ENCODE measurements around the gene RNF224.
"Not testable (repeated sequence)": the region's sequence is repeated elsewhere in the genome, so short reads cannot be mapped to it uniquely, and the experiment has no call there.

The RNF224 gene

DNA sequence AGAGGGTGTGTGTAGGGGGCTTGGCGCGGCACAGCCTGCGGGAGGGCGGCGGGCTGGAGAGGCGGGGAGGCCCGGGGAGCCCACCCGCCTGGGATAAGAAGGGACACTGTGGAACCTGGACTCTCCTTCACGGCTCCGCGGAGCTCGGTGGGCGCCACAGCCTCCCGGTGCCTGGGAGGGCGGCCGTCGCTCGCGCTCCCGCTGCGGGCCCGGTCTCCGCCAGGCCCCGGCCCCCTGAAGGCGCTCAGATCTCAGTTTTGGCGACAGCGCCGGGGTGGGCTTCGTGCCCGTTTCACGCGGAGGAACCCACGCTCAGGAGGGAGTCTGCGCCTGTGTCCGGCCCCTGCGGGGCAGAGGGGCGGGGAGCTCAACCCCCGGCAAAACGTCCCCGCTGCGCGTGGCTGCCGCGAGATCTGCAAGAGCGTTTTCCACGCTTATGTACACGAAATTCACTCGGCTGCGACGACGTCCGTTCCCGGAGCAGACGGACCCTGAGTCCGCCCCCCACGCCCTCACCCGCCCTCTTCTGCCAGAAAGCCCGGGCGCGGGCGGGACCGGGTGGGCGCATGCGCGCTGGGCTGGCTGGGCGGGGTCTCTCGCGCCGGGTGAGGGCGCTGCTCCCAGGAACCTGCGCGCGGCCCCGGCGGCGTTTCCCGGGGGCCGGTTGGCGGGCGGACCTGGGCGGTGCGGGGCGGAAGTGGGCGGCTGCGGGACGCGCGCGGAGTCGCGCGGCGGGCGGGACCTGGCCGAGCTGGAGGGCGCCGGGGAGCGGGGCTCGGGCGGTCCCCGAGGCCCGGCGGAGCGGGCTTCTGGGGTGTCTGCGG, 27.5 kb downstream of the RNF224 start, which contains the start of gene NELFB:
Gene NELFB (plus strand): TSS at position 704 of the 824 bp plus-strand sequence.
- DNase-seq (ENCODE audit: low read depth): no peak

DNA sequence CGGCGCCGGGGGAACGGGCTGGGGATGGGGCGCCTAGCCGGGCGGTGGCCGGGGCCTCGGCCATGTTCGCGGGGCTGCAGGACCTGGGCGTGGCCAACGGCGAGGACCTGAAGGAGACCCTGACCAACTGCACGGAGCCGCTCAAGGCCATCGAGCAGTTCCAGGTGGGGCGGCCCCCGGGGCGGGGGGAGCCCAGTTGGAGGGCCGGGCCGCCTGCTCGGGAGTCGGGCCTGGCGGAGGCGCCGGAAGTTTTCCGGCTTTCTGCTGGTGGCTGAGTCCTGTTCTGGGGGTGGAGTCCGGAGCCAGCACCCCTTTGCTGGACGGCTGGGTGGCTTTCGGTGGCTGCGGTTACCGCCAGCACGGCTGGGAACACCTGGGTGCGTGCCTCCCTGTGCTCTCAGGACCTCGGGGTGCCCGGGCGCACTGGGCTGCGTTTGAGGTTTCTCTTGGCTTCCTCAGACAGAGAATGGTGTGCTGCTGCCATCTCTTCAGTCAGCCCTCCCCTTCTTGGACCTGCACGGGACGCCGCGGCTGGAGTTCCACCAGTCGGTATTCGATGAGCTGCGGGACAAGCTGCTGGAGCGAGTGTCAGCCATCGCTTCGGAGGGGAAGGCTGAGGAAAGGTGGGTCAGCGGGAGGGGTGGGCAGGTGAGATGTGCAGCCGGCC, 28.3 kb downstream of the RNF224 start:
- no peak for DNase-seq (ENCODE audit: low read depth)

DNA sequence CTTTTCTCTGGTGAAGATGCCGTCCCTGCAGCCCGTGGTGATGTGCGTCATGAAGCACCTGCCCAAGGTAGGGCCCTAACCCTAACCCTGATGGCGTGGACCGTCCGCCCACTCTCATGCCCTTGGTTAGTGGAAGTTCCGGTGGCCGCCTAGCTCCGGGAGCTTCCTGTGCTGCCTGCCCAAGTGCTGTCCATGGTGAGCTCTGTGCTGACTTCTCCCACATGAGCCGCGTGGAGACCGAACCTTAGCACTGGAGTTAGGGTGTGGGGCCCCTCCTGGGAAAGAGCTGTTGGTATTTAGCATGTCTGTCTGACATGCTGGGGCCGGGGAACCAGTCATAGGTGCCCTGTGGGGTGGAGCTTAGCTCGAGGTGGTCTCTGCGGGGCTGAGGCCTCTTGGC, 29.1 kb downstream of the RNF224 start:
- no peak for DNase-seq (ENCODE audit: low read depth)

DNA sequence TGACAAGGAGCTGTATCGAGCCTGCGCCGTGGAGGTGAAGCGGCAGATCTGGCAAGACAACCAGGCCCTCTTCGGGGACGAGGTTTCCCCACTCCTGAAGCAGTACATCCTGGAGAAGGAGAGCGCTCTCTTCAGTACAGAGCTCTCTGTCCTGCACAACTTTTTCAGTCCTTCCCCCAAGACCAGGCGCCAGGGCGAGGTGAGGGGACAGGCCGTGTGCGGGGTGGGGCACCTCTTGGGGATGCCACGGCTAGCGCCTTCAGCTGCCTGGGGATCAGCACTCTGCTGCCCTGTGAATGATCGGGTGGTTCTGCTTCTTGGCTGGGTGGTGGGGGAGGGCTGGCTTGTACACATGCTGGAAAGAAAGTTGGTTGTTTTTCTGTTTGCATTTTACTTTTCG, 29.6 kb downstream of the RNF224 start:
- DNase-seq (ENCODE audit: low read depth): no peak

DNA sequence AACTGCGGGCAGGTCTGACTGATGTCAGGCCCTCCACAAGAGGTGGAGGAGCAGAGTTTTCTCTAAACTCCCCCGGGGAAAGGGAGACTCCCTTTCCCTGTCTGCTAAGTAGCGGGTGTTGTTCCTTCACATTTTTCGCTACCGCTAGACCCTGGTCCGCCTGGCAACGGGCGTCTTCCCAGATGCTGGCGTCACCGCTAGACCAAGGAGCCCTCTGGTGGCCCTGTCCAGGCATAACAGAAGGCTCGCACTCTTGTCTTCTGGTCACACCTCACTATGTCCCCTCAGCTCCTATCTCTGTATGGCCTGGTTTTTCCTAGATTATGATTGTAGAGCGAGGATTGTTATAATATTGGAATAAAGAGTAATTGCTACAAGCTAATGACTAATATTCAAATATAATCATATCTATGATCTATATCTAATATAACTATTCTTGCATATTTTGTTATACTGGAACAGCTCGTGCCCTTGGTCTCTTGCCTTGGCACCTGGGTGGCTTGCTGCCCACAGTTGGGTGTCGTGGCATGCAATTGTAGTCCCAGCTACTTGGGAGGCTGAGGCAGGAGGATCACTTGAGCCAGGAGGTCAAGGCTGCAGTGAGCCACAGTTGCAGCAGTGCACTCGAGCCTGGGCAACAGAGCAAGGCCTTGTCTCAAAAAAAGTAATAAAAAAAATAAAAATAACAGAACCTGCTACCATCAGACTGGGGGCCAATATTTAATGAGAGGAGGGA, 35.0 kb downstream of the RNF224 start:
- not testable (repeated sequence) for DNase-seq (ENCODE audit: low read depth)

DNA sequence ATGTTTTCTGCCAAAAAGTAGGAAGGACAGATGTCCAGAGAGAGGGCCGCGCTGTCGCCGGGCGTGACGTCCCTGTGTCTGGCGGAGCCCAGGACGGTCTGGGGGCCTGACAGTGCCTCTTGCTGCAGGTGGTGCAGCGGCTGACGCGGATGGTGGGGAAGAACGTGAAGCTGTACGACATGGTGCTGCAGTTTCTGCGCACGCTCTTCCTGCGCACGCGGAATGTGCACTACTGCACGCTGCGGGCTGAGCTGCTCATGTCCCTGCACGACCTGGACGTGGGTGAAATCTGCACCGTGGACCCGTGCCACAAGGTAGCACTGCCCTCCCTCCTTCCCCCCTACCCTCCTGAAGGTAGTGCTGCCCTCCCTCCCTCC, 35.6 kb downstream of the RNF224 start:
- no peak for DNase-seq (ENCODE audit: low read depth)

DNA sequence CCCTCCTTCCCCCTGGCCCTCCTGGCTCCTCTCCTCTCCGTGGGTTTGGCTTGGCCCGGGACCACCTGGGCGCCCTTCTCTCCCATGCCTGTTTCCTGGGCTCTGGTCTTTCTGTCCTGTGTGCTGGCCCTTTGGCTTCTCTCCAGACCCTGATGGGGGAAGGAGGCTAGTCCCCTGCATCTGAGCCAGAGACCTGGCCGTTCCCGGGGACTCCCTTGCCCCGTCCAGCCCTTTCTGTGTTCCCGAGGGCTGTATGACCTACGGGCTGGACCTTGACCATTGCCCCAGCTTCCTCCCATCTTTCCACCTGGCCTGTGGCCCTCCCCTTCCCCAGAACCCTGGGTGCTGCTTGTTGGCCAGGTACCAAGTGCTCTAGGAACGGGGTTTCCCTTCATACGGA, 36.2 kb downstream of the RNF224 start:
- no peak for DNase-seq (ENCODE audit: low read depth)

DNA sequence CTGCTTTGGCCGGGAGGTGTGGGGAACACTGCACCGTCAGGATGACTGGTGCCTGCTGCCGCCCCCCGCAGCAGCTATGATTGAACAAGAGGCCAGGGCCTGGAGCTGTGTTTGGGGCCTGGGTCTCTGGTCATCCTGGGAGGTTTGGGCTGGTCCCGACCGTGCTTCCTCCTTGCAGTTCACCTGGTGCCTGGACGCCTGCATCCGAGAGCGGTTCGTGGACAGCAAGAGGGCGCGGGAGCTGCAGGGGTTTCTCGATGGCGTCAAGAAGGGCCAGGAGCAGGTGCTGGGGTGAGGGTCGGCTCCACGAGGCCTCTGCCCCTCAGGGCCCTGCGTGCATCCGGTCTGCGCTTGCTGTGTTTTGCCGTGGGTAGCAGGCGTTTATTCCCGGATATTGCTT, 36.8 kb downstream of the RNF224 start:
- DNase-seq (ENCODE audit: low read depth): no peak

DNA sequence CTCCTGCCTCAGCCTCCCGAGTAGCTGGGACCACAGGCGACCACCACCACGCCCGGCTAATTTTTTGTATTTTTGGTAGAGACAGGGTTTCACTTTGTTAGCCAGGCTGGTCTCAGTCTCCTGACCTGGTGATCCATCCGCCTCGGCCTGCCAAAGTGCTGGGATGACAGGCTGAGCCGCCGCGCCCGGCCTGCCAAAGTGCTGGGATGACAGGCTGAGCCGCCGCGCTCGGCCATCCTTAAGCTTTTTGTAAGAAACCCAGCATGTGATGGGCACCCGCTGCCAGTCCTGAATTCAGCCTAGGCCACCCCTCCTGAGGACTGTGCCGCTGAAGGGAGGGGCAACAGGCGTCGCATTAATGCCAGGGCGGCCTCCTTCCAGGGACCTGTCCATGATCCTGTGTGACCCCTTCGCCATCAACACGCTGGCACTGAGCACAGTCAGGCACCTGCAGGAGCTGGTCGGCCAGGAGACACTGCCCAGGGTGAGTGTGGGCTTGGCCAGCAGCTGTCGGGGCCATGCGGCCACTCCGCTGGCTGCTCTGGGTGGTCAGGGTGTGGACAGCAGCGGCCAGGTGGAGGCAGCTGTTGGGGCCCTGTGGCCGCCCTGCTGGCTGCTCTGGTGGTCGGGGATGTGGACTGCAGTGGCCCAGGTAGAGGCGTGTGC, 38.3 kb downstream of the RNF224 start:
- no peak for DNase-seq (ENCODE audit: low read depth)

DNA sequence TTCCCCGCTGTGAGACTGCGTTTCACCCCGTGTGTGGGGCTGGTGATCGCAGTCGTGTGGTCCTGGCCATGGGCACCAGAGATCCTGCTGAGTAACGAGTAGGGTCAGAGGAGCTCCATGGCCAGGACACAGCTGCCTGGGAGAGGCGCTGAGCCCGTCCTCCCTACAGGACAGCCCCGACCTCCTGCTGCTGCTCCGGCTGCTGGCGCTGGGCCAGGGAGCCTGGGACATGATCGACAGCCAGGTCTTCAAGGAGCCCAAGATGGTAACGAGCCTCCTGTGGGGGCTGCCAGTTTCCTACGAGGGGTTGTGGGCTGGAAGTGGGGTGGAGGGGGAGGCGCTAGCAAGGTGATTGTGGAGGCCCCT, 38.8 kb downstream of the RNF224 start:
- DNase-seq (ENCODE audit: low read depth): no peak

DNA sequence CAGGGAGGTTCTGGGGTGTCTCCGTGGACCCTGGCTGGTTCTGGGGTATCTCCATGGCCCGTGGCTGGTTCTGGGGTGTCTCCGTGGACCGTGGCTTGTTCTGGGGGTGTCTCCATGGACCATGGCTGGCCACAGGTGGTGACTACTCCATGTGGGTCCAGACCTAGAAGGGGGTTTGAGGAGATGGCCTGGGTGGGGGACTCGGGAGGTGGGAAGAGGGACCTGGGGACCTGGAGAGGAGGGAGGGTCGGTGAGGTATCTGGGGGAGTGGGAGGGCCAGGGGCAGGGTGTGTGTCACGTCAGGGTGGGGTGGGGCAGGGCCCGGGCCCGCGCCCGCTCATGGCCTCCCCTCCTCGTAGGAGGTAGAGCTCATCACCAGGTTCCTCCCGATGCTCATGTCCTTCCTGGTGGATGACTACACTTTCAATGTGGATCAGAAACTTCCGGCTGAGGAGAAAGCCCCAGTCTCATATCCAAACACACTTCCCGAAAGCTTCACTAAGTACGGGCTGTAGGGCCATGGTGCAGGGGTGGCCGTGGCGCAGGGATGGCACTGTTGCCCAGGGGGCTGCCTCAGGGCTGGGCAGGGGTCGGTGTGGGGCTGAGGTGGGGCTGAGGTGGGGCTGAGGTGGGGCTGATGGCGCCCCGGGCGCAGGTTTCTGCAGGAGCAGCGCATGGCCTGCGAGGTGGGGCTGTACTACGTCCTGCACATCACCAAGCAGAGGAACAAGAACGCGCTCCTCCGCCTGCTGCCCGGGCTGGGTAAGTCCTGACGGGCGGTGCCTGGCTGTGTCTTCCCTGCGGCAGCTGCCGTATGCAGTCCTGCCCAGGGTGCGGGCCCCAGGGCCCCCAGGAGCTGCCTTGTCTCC, 39.5 kb downstream of the RNF224 start:
- no peak for DNase-seq (ENCODE audit: low read depth)

DNA sequence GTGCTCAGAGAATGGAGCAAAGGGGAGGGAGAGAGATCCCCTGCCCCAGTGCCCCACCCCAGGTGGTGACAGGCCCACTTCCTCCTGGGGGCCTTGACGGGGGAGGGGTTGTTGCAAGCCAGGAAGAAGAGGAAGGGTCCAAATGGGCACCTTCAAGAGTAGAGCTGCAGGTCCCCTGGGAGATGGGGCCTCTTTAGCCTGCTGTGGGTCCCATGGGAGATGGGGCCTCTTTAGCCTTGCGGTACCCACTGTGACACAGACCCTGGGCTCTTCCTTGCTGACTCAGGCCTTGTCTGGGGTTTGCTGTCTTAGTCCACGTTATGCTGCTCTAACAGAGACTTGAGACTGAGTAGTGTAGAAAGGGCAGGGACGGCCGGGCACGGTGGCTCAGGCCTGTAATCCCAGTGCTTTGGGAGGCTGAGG, 40.6 kb downstream of the RNF224 start:
- DNase-seq (ENCODE audit: low read depth): no peak

DNA sequence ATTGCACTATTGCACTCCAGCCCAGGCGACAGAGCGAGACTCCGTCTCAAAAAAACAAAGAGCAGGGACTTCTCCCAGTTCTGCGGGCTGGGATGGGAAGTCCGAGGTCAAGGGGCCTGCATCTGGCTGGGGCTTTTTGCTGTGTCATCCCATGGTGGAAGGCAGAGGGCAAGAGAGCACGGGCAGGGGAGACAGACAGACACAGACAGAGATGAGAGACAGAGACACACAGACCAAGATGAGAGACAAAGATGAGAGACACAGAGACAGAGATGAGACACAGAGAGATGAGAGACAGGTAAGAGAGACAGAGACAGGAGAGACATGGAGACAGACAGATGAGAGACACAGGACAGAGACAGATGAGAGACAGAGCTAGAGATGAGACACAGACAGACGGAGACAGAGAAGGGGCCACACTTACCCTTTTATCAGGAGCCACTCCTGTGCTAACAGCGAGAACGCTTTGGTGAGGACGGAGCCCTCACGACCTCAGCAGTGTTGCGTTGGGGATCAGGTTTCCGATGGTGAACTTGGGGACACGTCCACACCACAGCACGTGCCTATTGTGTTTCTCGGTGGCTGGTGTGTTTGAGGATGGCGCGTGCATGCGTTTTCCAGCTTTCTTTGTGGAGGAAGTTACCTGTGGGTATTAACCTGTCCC, 41.4 kb downstream of the RNF224 start:
- no peak for DNase-seq (ENCODE audit: low read depth)

DNA sequence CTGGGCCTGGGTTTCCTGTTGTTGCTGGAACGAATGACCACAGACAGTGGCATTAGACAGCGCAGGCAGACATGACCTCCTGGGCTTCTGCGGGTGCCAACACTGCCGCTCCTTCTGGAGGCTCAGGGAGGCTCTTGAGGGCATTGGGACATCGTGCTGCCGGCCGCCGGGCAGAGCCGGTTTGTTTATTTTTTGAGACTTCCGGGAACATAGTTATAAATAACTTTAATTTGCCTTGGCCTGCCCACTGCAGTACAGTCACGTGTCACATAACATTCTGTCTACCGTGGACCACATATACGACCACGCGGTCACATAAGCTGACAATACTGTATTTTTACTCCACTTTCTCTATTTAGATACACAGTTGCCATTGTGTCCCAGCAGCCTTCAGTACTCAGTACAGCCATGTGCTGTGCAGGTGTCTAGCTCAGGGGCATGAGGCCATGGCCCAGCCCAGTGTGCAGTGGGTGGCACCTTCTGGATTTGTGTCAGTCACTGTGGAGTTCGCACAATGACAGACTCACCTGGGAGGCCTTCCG, 42.0 kb downstream of the RNF224 start:
- DNase-seq (ENCODE audit: low read depth): no peak

DNA sequence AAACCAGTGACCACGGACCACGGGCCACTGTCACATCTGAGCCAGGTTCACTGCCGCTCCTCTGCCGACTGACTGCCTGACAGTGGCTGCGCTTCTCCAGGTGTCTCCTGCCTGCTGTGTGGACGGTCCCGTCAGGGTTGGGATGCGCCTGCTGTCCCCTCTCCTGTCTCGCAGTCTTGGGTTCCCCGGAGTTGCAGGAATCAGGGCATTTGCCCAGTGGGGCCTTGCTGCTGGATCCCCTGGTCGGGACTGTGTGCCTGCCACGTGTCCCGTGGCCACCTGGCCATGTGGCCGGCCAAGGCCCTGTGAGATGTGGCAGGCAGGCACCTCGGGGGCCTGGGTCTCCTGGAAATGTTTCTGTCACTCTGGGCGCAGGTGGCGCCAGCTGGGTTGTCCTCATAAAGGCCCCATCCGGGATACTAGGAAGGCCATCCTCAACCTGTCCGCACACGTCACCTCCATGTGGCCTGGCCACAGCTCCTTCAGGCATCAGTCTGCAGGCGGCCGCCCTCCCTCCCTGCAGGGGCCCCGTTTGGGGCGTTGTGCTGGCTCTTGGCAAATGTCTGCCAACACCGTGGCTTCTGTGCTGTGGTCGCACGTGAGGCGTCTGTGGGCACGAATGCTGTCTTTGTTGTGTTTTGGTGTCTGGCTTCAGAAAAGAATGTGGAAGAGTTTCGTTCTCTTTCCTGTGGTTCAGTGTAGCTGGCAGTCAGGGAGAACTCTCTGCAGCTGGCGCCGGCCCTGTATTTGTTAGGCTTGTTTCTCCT, 43.8 kb downstream of the RNF224 start:
- DNase-seq (ENCODE audit: low read depth): no peak

DNA sequence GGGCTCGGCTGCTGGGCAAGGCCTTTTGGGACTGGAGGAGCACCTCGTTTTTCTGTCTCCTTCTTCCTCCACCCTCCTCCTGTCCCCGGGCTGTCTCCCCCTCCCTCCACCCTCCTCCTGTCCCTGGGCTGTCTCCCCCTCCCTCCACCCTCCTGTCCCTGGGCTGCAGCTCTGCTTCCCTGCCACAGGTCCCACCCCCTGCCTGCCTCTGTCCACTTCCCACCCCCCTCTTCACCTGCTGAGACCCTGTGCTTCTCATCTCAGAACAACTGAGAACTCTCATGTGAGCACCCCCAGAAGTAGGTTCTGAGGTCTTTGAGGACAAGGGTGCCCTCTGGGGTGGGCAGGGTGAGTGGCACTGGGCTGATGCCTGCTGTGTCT, 44.4 kb downstream of the RNF224 start:
- DNase-seq (ENCODE audit: low read depth): no peak

DNA sequence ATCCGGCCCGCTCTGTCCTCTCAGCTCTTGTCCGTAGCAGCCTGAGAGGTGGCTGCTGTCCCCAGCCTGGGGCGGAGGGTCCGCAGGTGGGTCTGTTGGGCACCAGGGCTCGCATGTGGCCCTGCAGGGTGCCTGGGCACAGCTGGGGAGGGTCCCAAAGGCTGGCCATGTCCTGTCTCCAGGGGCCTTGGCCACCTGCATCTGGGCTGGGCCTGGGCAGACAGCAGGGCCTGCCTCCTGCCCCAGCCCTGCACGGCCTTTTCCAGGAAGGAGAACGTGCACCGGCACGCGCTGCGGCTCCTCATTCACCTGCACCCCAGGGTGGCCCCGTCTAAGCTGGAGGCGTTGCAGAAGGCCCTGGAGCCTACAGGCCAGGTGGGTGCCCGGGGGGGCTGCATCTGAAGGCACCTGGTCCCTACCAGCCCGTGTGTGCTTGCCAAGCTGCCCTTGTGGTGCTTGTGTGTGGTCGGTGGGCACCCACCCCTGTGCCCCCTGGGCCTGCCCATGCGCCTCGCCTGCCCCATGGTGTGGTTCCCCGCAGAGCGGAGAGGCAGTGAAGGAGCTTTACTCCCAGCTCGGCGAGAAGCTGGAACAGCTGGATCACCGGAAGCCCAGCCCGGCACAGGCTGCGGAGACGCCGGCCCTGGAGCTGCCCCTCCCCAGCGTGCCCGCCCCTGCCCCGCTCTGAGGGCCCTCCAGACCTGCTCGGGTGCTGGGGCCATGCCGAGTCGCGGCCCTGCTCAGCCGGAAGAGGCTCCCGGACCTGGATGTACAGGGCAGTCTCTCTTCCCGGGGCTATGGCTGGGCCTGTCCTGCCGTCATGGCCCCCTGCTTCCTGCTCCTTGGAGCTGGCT, 45.2 kb downstream of the RNF224 start:
- no peak for DNase-seq (ENCODE audit: low read depth)

DNA sequence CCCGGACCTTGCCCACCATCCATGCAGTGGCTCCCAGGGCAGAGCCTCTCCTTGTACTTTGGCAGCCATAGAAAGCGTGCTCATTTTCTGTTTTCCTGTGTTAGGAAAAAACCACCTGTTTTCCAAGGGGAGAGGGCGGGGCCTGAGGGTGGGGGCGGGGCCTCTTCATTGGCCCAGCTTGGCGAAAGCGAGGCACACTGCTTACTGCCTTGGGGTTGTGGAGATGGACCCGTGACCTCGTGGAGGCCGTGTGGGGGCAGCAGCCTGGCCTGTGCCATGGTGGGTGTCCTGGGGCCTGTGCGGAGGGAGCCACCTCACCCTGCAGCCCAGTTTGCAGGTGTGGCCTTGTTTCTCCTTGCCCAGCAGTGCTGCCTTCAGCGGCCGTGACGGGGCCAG, 45.8 kb downstream of the RNF224 start:
- DNase-seq (ENCODE audit: low read depth): no peak
